GM12875 (cell line): ENCODE results near the gene MTRF1L.

Source experiments
- H3K4me3 ChIP-seq: one replicate; pipeline ENCODE4 v1.5.1; 2011; ENCODE audit warnings: low read depth, low read length, control low read depth
- CTCF ChIP-seq: IDR thresholded peaks from 2 replicates; pipeline ENCODE4 v1.5.1; 2011; ENCODE audit warnings: low read depth, mild to moderate bottlenecking, control low read depth, inconsistent platforms, low read length, moderate library complexity, borderline replicate concordance; ENCODE audit not compliant: insufficient read depth

Gene MTRF1L

GRCh38 chr6:153028286-153028685 is 25.8 kb upstream of the MTRF1L start:
- TF ChIP-seq CTCF = no peak
- no peak overlapping the region for H3K4me3 ChIP-seq

- TF ChIP-seq CTCF = no peak
These were observed 25.0 kb upstream of the MTRF1L start for GRCh38 chr6:153027480-153027879.

GRCh38 chr6:153024709-153025017 is 22.2 kb upstream of the MTRF1L start:
- no peak overlapping the region for H3K4me3 ChIP-seq
- no peak for TF ChIP-seq CTCF

More at GRCh38 chr6:153027480-153027879, 25.0 kb upstream of the MTRF1L start:
- H3K4me3 ChIP-seq = no peak overlapping the region

GRCh38 chr6:153023977-153024708 is 21.6 kb upstream of the MTRF1L start:
- TF ChIP-seq CTCF = peak; percentile 58
- no peak overlapping the region for H3K4me3 ChIP-seq

GRCh38 chr6:153018355-153018754 is 15.8 kb upstream of the MTRF1L start:
- no peak overlapping the region for H3K4me3 ChIP-seq
- no peak for TF ChIP-seq CTCF

GRCh38 chr6:153016846-153017245 is 14.3 kb upstream of the MTRF1L start:
- no peak for TF ChIP-seq CTCF
- no peak overlapping the region for H3K4me3 ChIP-seq

GRCh38 chr6:153015094-153015640 is 12.7 kb upstream of the MTRF1L start:
- TF ChIP-seq CTCF = no peak
- H3K4me3 ChIP-seq = no peak overlapping the region
